Skeletal muscle satellite cell (primary cell): ENCODE results near the gene DTX3.
A peak's percentile ranks its signal among the peaks of the same experiment; 100 is the strongest.
"Not testable (repeated sequence)": the region's sequence is repeated elsewhere in the genome, so short reads cannot be mapped to it uniquely, and the experiment has no call there.

Experiments
- H3K27me3 ChIP-seq: 2 replicates; pipeline ENCODE4 v1.7.0; 2013; ENCODE audit warnings: low read length; ENCODE audit not compliant: control insufficient read depth, insufficient read depth
- H3K36me3 ChIP-seq: 2 replicates; pipeline ENCODE4 v1.7.0; 2013; ENCODE audit warnings: mild to moderate bottlenecking, control low read depth, low read length; ENCODE audit not compliant: insufficient read depth
- H3K4me1 ChIP-seq: 2 replicates; pipeline ENCODE4 v1.7.0; 2013; ENCODE audit warnings: low read length; ENCODE audit not compliant: control insufficient read depth, insufficient read depth
- H3K4me2 ChIP-seq: 2 replicates; pipeline ENCODE4 v1.7.0; 2013; ENCODE audit warnings: mild to moderate bottlenecking, low read length
- H3K4me3 ChIP-seq: 2 replicates; pipeline ENCODE4 v1.7.0; 2013; ENCODE audit warnings: low read length
- H3K9ac ChIP-seq: 2 replicates; pipeline ENCODE4 v1.7.0; 2013; ENCODE audit warnings: mild to moderate bottlenecking, low read depth, low read length, moderate library complexity
- H3K9me3 ChIP-seq: replicated peaks from 2 replicates; pipeline ENCODE4 v1.7.0; 2013; ENCODE audit warnings: mild to moderate bottlenecking, control low read depth, low read length

The DTX3 gene

DNA sequence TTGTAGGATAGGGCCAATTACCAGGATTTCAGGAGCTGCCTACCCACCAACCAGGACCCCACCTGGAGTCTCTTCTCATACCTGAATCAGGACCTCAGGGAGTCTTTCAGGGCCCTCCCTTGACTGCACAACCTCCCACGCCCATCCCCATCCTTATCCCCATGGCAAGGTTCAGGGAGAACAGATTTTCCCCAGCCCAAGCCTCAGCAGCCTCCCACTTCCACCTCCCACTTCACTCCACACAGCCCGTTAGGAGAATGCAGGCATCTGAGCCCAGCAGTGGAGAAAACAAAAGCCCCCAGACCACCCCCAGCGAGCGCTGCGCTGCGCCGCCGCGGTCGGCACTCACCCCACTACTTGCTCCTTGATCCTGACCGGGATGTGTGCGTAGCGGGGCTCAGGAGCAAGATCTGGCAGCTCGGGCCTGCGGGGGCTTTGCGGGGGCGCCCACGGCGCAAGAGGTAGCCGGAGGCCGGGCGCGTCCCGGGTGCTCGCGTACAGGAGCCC lies 27.0 kb downstream of the DTX3 start:
- Histone ChIP-seq H3K4me3 (peak overlapping the region; percentile 73), H3K9ac (no peak overlapping the region), H3K4me2 (peak overlapping the region; percentile 98), H3K9me3 (no peaks in the 10 kb centered on the region), H3K36me3 (no peaks in the 10 kb centered on the region), H3K4me1 (peaks cover 9% of the 10 kb centered on the region), H3K27me3 (peaks cover 38% of the 10 kb centered on the region)

DNA sequence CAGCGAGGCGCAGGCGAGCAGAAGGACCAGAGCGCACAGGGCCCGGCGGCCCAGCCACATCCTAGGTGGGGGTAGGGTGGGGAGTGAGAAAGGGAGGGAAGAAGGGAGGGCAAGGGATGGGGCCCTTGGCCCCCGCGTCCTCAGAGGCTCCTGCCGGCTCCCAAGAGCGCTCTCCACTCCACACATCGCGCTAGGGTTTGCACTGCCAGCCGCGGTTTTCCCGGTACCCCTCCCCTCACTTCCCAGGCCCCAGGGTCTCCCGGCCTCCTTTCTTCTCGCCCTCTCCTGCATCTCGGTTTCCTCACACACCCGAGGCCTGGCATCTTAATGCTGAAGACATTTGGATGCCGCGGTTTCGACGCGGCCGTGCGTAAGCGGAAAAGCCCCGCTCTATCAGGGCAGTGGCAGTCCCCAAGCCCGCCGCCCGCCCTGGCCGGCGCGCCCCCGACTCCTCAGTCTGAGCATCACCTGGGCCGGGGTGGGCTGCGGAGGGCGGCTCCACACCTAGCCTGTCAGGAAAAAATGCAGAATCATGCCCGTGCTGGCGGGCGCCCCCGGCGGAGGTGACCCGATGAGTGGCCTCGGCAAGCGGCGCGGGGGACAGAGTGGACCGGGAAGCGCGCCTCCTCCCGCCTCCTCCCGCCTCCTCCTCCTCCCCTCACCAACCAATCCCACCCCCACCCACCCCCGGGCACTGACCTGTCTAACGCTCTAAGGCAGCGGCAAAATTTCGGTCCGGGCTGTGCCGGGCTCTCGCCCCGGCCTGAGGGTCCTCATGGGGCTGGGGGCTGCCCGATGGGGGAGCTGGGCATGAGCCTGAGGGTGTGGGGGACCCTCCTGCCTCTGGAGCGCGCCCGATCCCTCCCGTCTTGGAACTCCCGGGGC lies 27.7 kb downstream of the DTX3 start:
- H3K4me1 ChIP-seq: peaks cover 9% of the 10 kb centered on the region
- peak overlapping the region; percentile 98 for H3K4me2 ChIP-seq
- H3K9me3 ChIP-seq: no peaks in the 10 kb centered on the region
- H3K27me3 ChIP-seq: peaks cover 34% of the 10 kb centered on the region
- peak overlapping the region; percentile 73 for H3K4me3 ChIP-seq
- H3K36me3 ChIP-seq: no peaks in the 10 kb centered on the region
- H3K9ac ChIP-seq: peak overlapping the region; percentile 62

DNA sequence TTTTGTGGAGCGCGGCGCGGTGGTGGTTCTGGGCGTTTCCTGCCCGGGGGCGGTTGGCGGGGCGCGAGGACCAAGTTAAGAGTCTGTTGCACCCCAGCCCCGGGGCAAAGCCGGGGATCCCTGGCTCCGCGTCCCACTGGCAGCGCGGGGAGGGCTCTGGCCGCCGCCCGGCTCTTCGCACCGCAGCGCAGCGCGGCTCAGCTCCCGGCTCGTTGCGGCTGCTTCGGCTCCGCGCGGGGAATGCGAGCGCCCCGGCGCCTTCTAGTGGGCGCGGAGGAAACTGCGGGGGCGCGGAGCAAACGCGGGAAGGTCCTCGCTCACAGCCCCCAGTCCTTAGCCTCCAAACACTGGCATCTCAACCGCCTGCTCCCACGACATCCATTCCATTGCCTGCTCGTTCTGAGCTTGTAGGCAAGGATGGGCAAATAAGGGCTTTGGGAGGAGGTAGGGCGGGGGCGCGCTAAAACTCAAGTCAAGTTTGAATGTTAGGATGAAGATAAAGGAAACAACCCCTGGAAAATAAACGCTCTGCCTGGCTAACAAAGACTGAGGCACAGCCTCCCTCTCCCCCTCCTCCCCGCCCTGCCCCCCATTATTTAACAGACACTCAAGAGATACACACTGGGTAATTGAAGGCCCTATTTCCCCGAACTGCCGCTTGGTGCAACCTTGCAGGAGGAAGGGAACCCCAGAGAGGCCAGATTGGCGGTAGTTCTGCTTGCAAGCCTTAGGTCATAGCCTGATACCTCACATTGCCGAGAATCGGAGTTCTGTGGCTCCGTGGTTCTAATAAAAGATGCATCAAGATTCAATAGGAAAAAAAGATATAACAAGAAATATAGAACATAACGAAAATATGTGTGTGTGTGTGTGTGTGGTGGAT lies 28.6 kb downstream of the DTX3 start, which contains the start of gene B4GALNT1:
B4GALNT1 (minus strand) TSS at position 244 of the 883 bp plus-strand sequence. CDS start 1,069 bp downstream, outside the sequence.
- peak within 1 kb of the TSS; percentile 73 for H3K4me3 ChIP-seq
- peak within 1 kb of the TSS; percentile 62 for H3K9ac ChIP-seq
- peaks cover 29% of the 10 kb centered on the region for H3K27me3 ChIP-seq
- H3K4me2 ChIP-seq: peak within 1 kb of the TSS; percentile 98
- H3K4me1 ChIP-seq: peaks cover 9% of the 10 kb centered on the region
- no peaks in the 10 kb centered on the region for H3K36me3 ChIP-seq
- no peaks in the 10 kb centered on the region for H3K9me3 ChIP-seq

DNA sequence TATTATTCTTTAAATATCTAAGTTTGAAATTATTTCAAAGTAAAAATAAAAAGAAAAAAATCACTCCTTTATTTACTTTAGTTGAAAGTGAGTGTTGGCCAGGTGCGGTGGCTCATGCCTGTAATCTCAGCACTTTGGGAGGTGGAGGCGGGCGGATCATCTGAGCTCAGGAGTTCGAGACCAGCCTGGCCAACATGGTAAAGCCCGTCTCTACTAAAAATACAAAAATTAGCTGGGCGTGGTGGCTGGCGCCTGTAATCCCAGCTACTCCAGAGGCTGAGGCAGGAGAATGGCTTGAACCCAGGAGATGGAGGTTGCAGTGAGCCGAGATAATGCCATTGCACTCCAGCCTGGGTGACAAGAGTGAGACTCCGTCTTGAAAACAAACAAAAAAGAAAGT lies 32.1 kb downstream of the DTX3 start:
- H3K9ac ChIP-seq, H3K4me3 ChIP-seq, H3K36me3 ChIP-seq, H3K9me3 ChIP-seq, H3K4me2 ChIP-seq, H3K4me1 ChIP-seq: not testable (repeated sequence)
- H3K27me3 ChIP-seq: peaks cover 39% of the 10 kb centered on the region

DNA sequence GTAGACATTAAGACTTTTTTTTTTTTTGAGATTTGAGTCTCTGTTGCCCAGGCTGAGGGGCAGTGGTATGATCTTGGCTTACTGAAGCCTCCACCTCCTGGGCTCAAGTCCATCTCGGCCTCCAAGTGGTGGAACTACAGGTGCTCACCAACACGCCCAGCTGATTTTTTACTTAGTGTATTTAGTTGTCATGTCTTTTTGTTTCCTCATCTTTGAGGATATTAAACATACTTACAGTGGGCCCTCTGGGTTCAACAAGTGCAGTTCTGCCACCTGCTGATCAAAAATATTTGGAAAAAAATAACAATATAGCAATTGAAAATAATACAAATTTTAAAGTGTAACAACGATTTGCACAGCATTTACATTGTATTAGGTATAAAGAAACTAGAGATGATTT lies 32.7 kb downstream of the DTX3 start:
- Histone ChIP-seq H3K36me3 (no peaks in the 10 kb centered on the region), H3K27me3 (peaks cover 37% of the 10 kb centered on the region)

DNA sequence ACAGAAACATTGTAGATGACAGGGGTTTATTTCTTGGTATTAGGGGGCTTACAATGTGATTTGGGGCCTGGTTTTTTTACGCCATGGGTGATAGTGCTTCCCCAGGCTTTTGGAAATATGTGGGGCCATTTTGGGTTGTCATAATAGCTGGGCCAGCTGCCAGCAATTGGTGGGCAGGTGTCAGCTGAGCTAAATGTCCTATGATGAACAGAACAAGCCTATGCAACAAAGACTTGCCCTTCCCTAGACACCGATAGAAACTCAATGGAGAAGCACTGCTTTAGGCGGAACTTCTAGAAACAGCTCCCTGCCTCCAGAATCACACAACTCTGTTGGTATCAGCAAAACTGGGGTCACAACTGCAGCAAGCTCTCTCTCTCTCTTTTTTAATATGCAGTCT lies 33.5 kb downstream of the DTX3 start:
- no peaks in the 10 kb centered on the region for H3K36me3 ChIP-seq
- peaks cover 4% of the 10 kb centered on the region for H3K4me1 ChIP-seq
- H3K9me3 ChIP-seq: no peaks in the 10 kb centered on the region
- no peak overlapping the region for H3K4me3 ChIP-seq
- no peak overlapping the region for H3K9ac ChIP-seq
- no peak overlapping the region for H3K4me2 ChIP-seq
- peaks cover 37% of the 10 kb centered on the region for H3K27me3 ChIP-seq

More for the DNA sequence above, 32.7 kb downstream of the DTX3 start:
- Histone ChIP-seq H3K9ac (no peak overlapping the region), H3K9me3 (no peaks in the 10 kb centered on the region), H3K4me3 (no peak overlapping the region), H3K4me1 (peaks cover 5% of the 10 kb centered on the region), H3K4me2 (no peak overlapping the region)

DNA sequence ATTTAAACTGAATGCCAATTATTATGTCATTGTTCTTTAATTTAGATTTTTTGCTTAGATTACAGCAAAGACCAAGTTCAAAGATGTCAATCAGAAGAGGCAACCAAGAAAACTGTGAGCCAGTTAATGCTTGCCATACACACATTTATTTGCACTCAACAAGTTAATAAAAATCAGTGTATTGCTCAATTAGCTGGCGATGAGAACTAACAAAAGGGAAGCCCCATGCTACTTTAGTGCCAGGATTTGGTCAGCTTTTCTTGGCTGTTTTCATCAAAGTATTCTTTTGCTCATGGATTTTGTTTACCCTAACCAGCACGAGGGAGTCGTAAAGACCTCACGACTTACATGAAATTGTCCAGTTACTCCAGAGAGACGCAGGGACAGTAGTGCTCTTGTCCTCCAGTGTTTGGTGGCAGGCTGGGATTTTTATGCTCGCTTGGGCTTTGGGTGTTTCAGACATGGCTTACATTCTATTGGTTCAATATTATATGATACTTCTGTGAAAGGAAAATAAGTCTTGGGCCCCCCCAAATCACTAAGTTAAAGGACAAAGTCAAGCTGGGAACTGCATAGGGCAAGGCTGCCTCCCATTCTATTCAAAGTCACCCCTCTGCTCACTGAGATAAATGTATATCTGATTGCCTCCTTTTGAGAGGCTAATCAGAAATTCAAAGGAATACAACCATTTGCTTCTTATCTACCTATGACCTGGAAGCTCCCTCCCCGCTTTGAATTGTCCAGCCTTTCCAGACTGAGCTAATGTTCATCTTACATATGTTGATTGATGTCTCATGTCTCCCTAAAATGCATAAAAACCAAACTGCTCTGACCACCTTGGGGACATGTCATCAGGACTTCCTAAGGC lies 35.8 kb downstream of the DTX3 start:
- Histone ChIP-seq H3K9ac (no peak overlapping the region), H3K27me3 (peaks cover 32% of the 10 kb centered on the region), H3K4me2 (no peak overlapping the region), H3K4me1 (no peaks in the 10 kb centered on the region), H3K36me3 (no peaks in the 10 kb centered on the region), H3K9me3 (no peaks in the 10 kb centered on the region), H3K4me3 (no peak overlapping the region)

DNA sequence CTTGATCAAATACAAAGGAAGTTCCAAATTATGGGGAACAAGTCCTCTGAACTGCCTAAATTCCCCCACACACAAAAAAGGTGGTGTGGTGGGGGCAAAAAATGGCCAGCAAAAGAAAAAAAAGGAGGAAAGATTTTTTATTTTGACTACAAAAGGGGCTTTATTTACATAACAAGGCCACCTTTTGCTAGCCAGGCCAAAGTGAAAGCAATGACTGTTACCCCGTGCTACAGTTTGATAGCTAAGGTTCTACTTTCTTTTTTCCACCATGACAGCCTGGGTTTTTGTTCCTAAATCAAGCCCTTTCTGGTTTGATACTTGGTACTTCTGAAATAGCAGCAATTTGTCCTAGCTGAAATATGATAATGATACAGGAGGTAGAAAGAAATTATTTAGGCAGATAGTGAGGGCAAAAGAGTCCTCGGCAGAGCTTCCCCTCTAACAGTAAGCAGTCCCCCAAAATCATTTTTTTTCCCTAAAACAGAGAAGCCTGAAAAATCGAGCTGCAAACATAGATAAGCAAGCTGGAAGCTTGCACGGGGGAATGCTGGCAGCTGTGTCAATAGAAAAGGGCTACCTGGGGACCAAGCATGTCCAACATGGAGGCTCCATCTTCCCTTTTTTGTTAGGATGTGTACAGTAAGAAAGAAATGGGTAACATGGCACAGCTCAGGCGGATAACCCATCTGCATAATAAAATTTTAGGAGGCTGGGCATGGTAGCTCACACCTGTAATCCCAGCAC lies 37.2 kb downstream of the DTX3 start:
- no peak overlapping the region for H3K4me3 ChIP-seq
- no peak overlapping the region for H3K4me2 ChIP-seq
- H3K9me3 ChIP-seq: no peaks in the 10 kb centered on the region
- H3K9ac ChIP-seq: no peak overlapping the region
- H3K36me3 ChIP-seq: no peaks in the 10 kb centered on the region
- peaks cover 32% of the 10 kb centered on the region for H3K27me3 ChIP-seq
- H3K4me1 ChIP-seq: no peaks in the 10 kb centered on the region

DNA sequence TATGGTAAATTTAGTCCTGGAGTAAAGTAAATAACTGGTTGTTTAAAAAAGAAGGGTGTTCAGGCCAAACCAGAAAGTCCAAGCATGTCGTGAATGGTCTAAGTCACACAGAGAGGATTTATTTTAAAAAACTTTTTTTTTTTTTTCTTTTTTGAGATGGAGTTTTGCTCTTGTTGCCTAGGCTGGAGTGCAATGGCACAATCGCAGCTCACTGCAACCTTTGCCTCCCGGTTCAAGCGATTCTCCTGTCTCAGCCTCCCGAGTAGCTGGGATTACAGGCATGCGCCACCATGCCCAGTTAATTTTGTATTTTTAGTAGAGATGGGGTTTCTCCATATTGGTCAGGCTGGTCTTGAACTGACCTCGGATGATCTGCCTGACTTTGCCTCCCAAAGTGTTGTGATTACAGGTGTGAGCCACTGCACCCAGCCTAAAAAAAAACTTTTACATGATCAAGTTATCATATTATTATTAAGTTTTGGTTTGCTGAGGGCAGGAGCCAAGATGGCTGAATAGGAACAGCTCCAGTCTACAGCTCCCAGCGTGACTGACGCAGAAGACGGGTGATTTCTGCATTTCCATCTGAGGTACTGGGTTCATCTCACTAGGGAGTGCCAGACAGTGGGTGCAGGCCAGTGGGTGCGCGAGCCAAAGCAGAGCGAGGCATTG lies 41.5 kb downstream of the DTX3 start:
- H3K36me3 ChIP-seq, H3K9ac ChIP-seq, H3K4me3 ChIP-seq, H3K4me1 ChIP-seq, H3K9me3 ChIP-seq, H3K4me2 ChIP-seq: not testable (repeated sequence)
- H3K27me3 ChIP-seq: peaks cover 11% of the 10 kb centered on the region

DNA sequence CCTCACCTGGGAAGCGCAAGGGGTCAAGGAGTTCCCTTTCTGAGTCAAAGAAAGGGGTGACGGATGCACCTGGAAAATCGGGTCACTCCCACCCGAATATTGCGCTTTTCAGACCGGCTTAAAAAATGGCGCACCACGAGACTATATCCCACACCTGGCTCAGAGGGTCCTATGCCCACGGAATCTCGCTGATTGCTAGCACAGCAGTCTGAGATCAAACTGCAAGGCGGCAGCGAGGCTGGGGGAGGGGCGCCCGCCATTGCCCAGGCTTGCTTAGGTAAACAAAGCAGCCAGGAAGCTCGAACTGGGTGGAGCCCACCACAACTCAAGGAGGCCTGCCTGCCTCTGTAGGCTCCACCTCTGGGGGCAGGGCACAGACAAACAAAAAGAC lies 42.0 kb downstream of the DTX3 start:
- H3K27me3 ChIP-seq, H3K4me2 ChIP-seq, H3K36me3 ChIP-seq, H3K9ac ChIP-seq, H3K4me3 ChIP-seq, H3K9me3 ChIP-seq, H3K4me1 ChIP-seq: not testable (repeated sequence)
